KMS-11 (cell line): ENCODE results near the gene PDE4A.
"Not testable (repeated sequence)": the region's sequence is repeated elsewhere in the genome, so short reads cannot be mapped to it uniquely, and the experiment has no call there.

Experiments
- H2AFZ ChIP-seq: fragments of 200-600 bp; sonication (generic); 2 replicates; pipeline ENCODE4 v1.6.1; 2016; ENCODE audit warnings: antibody characterized with exemption, mixed run types, low read depth
- H3K27ac ChIP-seq: fragments of 200-600 bp; sonication (generic); 2 replicates; pipeline ENCODE4 v1.6.1; 2016; ENCODE audit warnings: mild to moderate bottlenecking, mixed run types
- H3K27me3 ChIP-seq: fragments of 200-600 bp; sonication (generic); 2 replicates; pipeline ENCODE4 v1.6.1; 2017; ENCODE audit warnings: mild to moderate bottlenecking, low read depth, mixed run types, moderate library complexity; ENCODE audit not compliant: insufficient read depth
- H3K36me3 ChIP-seq: fragments of 200-600 bp; sonication (generic); 2 replicates; pipeline ENCODE4 v1.6.1; 2017; ENCODE audit warnings: mild to moderate bottlenecking, mixed run types; ENCODE audit not compliant: insufficient read depth
- H3K4me1 ChIP-seq: fragments of 200-600 bp; sonication (generic); 2 replicates; pipeline ENCODE4 v1.6.1; 2016; ENCODE audit warnings: mild to moderate bottlenecking, low read depth, mixed run types; ENCODE audit not compliant: poor library complexity, severe bottlenecking
- H3K4me2 ChIP-seq: fragments of 200-600 bp; sonication (generic); 2 replicates; pipeline ENCODE4 v1.7.0; 2016; ENCODE audit warnings: mild to moderate bottlenecking, mixed run types
- H3K4me3 ChIP-seq: fragments of 200-600 bp; sonication (generic); IDR thresholded peaks from 2 replicates; pipeline ENCODE4 v1.6.1; 2017; ENCODE audit warnings: low read depth, low read length, mixed read lengths; ENCODE audit not compliant: insufficient read depth
- H3K79me2 ChIP-seq: fragments of 200-600 bp; sonication (generic); 2 replicates; pipeline ENCODE4 v1.6.1; 2016; ENCODE audit warnings: low read depth, mixed run types; ENCODE audit not compliant: insufficient read depth
- H3K9ac ChIP-seq: fragments of 200-600 bp; sonication (generic); 2 replicates; pipeline ENCODE4 v1.6.1; 2016; ENCODE audit warnings: mild to moderate bottlenecking, mixed run types
- H4K20me1 ChIP-seq: fragments of 200-600 bp; sonication (generic); 2 replicates; pipeline ENCODE4 v1.6.1; 2016; ENCODE audit warnings: mild to moderate bottlenecking, mixed run types; ENCODE audit not compliant: insufficient read depth
- TF ChIP-seq, protein P1 (sequence below): fragments of 200-600 bp; sonication (generic); conservative IDR thresholded peaks from 2 replicates; pipeline ENCODE4 v1.6.1; 2017; ENCODE audit warnings: low read depth, mild to moderate bottlenecking, antibody characterized with exemption, low read length, moderate library complexity, mixed read lengths

Gene PDE4A

GRCh38 chr19:10398819-10399218 lies 21.5 kb upstream of the PDE4A start:
- H3K79me2 ChIP-seq: peaks cover 56% of the 10 kb centered on the region
- no peak overlapping the region for H3K4me2 ChIP-seq
- no peak overlapping the region for H3K9ac ChIP-seq
- TF ChIP-seq, protein P1, sequence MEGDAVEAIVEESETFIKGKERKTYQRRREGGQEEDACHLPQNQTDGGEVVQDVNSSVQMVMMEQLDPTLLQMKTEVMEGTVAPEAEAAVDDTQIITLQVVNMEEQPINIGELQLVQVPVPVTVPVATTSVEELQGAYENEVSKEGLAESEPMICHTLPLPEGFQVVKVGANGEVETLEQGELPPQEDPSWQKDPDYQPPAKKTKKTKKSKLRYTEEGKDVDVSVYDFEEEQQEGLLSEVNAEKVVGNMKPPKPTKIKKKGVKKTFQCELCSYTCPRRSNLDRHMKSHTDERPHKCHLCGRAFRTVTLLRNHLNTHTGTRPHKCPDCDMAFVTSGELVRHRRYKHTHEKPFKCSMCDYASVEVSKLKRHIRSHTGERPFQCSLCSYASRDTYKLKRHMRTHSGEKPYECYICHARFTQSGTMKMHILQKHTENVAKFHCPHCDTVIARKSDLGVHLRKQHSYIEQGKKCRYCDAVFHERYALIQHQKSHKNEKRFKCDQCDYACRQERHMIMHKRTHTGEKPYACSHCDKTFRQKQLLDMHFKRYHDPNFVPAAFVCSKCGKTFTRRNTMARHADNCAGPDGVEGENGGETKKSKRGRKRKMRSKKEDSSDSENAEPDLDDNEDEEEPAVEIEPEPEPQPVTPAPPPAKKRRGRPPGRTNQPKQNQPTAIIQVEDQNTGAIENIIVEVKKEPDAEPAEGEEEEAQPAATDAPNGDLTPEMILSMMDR: no peak
- peaks cover 22% of the 10 kb centered on the region for H3K4me1 ChIP-seq
- H3K27ac ChIP-seq: no peak overlapping the region
- no peaks in the 10 kb centered on the region for H4K20me1 ChIP-seq
- H3K4me3 ChIP-seq: no peak overlapping the region
- H3K36me3 ChIP-seq: no peaks in the 10 kb centered on the region; the same call in 1 of the 2 replicates
- H2AFZ ChIP-seq: no peak overlapping the region
- no peaks in the 10 kb centered on the region for H3K27me3 ChIP-seq

- peaks cover 56% of the 10 kb centered on the region for H3K79me2 ChIP-seq
- not testable (repeated sequence) for H3K4me3 ChIP-seq, H3K36me3 ChIP-seq, H3K9ac ChIP-seq, H3K27ac ChIP-seq, H3K27me3 ChIP-seq, H2AFZ ChIP-seq, H3K4me2 ChIP-seq, H4K20me1 ChIP-seq
- peaks cover 23% of the 10 kb centered on the region for H3K4me1 ChIP-seq
Observed at GRCh38 chr19:10399340-10399739, 21.0 kb upstream of the PDE4A start.

GRCh38 chr19:10399878-10400277 lies 20.5 kb upstream of the PDE4A start:
- Histone ChIP-seq H3K79me2 (peaks cover 56% of the 10 kb centered on the region), H3K4me2 (no peak overlapping the region), H3K27ac (no peak overlapping the region), H3K4me3 (no peak overlapping the region), H3K9ac (no peak overlapping the region), H4K20me1 (no peaks in the 10 kb centered on the region), H3K4me1 (peaks cover 29% of the 10 kb centered on the region), H2AFZ (no peak overlapping the region), H3K36me3 (no peaks in the 10 kb centered on the region; the same call in 1 of the 2 replicates), H3K27me3 (no peaks in the 10 kb centered on the region)
- TF ChIP-seq, protein P1: no peak

DNA sequence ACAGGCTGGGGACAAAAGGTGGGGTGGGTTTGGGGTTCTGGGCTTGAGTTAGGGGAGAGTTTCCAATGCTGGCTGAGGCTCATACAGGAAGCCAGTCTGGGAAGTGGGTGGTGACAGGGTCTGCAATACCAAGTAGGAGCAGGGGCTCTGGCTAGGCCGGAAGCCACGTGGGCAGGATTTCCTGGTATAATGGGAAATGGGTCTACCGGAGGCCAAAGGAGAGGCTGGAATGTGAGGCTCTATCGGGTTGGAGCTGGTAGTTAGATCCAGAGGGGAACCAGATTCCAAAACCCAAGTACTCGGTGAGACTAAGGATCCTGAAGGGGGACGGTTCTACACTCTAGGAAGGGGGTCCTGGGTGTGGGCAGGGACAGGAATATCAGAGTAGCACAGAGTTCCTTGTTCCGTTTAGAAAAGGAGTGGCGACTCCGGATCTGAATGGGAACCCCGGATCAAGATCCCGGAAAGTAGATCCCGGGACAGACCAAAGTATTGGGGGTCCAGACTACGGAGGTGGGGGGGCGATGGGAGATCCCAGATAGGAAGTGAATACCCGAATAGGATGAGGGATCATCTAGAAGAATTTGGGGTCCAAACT lies 17.8 kb upstream of the PDE4A start:
- H3K27me3 ChIP-seq: no peaks in the 10 kb centered on the region
- no peak overlapping the region for H3K4me3 ChIP-seq
- no peaks in the 10 kb centered on the region for H3K36me3 ChIP-seq
- H4K20me1 ChIP-seq: no peaks in the 10 kb centered on the region
- H3K27ac ChIP-seq: peak overlapping the region; percentile 55; the same call in 1 of the 2 replicates
- peak overlapping the region; percentile 82; the same call in 1 of the 2 replicates for H2AFZ ChIP-seq
- peaks cover 34% of the 10 kb centered on the region for H3K4me1 ChIP-seq
- H3K9ac ChIP-seq: peak overlapping the region; percentile 69; the same call in 1 of the 2 replicates
- H3K79me2 ChIP-seq: peaks cover 56% of the 10 kb centered on the region
- peak overlapping the region; percentile 91 for H3K4me2 ChIP-seq
- TF ChIP-seq, protein P1: no peak
